HG03066 (cell line): ENCODE data around the gene NUCB1.
"Not testable (repeated sequence)": the region's sequence is repeated elsewhere in the genome, so short reads cannot be mapped to it uniquely, and the experiment has no call there.

Experiments
- ATAC-seq: cut with Tn5 transposase; IDR thresholded peaks from one replicate; pipeline ENCODE4 v1.9.1; 2021; ENCODE audit warnings: low read depth; ENCODE audit not compliant: unreplicated experiment

The NUCB1 gene

GRCh38 chr19:48902291-48902690 is 2.2 kb downstream of the NUCB1 start:
- not testable (repeated sequence) for ATAC-seq

GRCh38 chr19:48903788-48904187 is 3.7 kb downstream of the NUCB1 start:
- not testable (repeated sequence) for ATAC-seq

GRCh38 chr19:48905664-48906063 is 5.6 kb downstream of the NUCB1 start:
- ATAC-seq, result no peak

GRCh38 chr19:48906324-48906723 is 6.2 kb downstream of the NUCB1 start:
- no peak for ATAC-seq

GRCh38 chr19:48907671-48908070 is 7.6 kb downstream of the NUCB1 start:
- ATAC-seq, result no peak

- not testable (repeated sequence) for ATAC-seq
These were observed 9.4 kb downstream of the NUCB1 start for GRCh38 chr19:48909424-48910077.

GRCh38 chr19:48910803-48911202 is 10.7 kb downstream of the NUCB1 start:
- no peak for ATAC-seq

- ATAC-seq, result no peak
These were observed 13.2 kb downstream of the NUCB1 start for GRCh38 chr19:48913114-48913889.

- ATAC-seq, result no peak
These were observed 14.1 kb downstream of the NUCB1 start for GRCh38 chr19:48914181-48914580.

- ATAC-seq, result no peak
These were observed 15.6 kb downstream of the NUCB1 start for GRCh38 chr19:48915757-48916156.

- ATAC-seq, result no peak
These were observed 18.0 kb downstream of the NUCB1 start for GRCh38 chr19:48918071-48918470.

- ATAC-seq, result no peak
These were observed 18.7 kb downstream of the NUCB1 start for GRCh38 chr19:48918801-48919247.

GRCh38 chr19:48919271-48919670 is 19.2 kb downstream of the NUCB1 start:
- not testable (repeated sequence) for ATAC-seq

- no peak for ATAC-seq
These were observed 20.8 kb downstream of the NUCB1 start for GRCh38 chr19:48920949-48921348.

- no peak for ATAC-seq
These were observed 21.8 kb downstream of the NUCB1 start for GRCh38 chr19:48921721-48922500.

- no peak for ATAC-seq
These were observed 22.7 kb downstream of the NUCB1 start for GRCh38 chr19:48922548-48923490.

- ATAC-seq, result no peak
These were observed 25.2 kb downstream of the NUCB1 start for GRCh38 chr19:48925240-48925843.

- ATAC-seq, result not testable (repeated sequence)
These were observed 25.8 kb downstream of the NUCB1 start for GRCh38 chr19:48925890-48926289.

GRCh38 chr19:48926909-48927308 is 26.8 kb downstream of the NUCB1 start:
- ATAC-seq, result no peak

GRCh38 chr19:48927692-48928091 is 27.6 kb downstream of the NUCB1 start:
- ATAC-seq, result not testable (repeated sequence)
